D721Med (cell line): ENCODE data around the gene RPP40.

Source experiments
- DNase-seq: peaks from one replicate; pipeline ENCODE4 v3.0.0; 2011; ENCODE audit warnings: low spot score; ENCODE audit not compliant: insufficient read length
- FAIRE-seq: peaks from 2 replicates; lab custom pipeline; 2011; peaks lifted over from hg19 to GRCh38; lab: Jason Lieb, UNC
- CTCF ChIP-seq: IDR thresholded peaks from 2 replicates; pipeline ENCODE4 v1.5.1; 2012; ENCODE audit warnings: mild to moderate bottlenecking, control low read depth; ENCODE audit not compliant: insufficient read depth; ENCODE audit errors: missing control alignments

Gene RPP40

GRCh38 chr6:4962905-4963304 is 40.9 kb downstream of the RPP40 start:
- FAIRE-seq (no peak), DNase-seq (no peak)
- no peak for TF ChIP-seq CTCF

- DNase-seq (no peak), FAIRE-seq (no peak)
- no peak for TF ChIP-seq CTCF
Measured at GRCh38 chr6:4961322-4962168, 42.3 kb downstream of the RPP40 start.

GRCh38 chr6:4958624-4959023 is 45.2 kb downstream of the RPP40 start:
- no peak for DNase-seq
- FAIRE-seq, result no peak

GRCh38 chr6:4957521-4958231 is 46.2 kb downstream of the RPP40 start:
- no peak for DNase-seq
- TF ChIP-seq CTCF, result peak; percentile 8
- no peak for FAIRE-seq

More at GRCh38 chr6:4958624-4959023, 45.2 kb downstream of the RPP40 start:
- TF ChIP-seq CTCF, result no peak

- TF ChIP-seq CTCF, result no peak
- FAIRE-seq (no peak), DNase-seq (no peak)
Measured at GRCh38 chr6:4956625-4957024, 47.2 kb downstream of the RPP40 start.

GRCh38 chr6:4953440-4953839 is 50.4 kb downstream of the RPP40 start:
- FAIRE-seq, result no peak
- no peak for DNase-seq
- TF ChIP-seq CTCF, result no peak
